ENCODE data around the gene LRRC4C.

LRRC4C gene

DNA sequence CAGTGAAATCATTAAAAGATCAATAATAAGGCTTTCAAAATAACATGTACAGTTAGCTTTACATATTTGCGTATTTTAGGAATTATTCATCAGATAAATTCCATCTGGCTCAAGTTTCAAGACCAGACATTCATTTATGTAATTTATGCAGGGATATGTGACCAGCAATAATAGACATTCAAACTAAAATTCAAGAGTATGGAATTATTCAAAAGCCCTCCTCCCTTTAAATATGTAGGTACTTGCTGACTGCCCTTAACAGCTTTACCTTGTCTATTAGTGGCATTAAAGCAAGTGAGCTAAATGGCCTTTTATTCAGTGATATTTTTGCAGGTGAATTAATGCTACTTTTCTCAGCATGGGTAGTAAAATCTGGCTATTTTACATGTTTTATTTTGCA, 126.1 kb downstream of the LRRC4C start:
- no peak for DNase-seq (ENCODE audit: low spot score)

DNA sequence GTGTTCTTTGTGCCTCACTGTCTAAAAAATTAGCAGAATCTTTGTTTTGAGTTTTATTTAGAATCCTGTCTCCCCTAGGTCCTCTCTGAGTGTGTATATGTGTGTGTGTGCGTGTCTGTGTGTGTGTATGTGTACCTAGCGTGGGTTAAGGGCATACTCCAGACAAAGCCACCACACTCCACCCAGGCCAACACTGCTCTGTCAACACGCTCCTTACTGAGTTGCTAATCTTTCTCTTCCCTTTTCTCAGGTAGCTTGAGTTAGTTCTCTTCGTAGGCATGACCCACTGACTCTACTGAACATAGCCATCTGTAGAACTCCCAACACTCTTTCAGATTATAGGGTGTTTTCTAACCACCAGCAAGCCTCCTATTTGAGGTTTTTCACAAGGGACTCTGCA, 131.1 kb downstream of the LRRC4C start:
- no peak for DNase-seq (ENCODE audit: low spot score)

DNA sequence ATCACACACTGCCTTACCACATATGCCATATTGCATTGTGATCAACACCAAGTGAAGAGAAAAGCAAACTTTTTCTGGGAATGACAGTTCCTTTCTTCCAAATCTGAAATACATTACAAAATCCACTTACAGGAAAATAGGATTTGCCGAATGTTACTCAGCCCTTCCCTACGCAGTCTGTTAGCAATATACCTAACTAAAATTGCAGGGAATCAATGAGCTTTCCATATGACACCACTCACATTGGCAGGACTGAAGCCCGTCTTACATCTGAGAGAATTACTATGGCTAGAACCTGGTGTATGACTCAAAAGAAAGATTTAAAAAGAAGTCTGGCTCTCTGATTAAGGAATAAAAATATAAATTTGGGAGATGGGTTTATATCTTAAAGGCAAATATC, 136.0 kb downstream of the LRRC4C start:
- DNase-seq (ENCODE audit: low spot score): no peak

DNA sequence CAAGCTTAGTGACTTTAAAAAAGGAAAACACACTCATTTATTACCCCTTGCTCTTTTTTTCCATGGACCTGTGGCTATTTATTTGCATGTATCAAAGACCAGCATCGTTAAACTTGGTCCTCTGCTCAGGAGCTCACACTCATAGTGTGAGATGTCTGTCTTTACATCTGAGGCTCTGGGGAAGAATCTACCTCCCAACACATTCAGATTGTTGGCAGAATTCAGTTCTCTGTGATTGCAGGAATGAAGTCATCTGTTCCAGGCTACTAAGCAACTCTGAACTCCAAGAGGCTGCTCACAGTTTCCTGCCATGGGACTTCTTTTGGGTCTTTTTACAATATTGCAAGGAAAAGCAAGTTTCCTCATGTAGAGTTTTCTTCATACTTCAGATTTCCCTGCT, 138.8 kb downstream of the LRRC4C start:
- DNase-seq (ENCODE audit: low spot score): no peak

DNA sequence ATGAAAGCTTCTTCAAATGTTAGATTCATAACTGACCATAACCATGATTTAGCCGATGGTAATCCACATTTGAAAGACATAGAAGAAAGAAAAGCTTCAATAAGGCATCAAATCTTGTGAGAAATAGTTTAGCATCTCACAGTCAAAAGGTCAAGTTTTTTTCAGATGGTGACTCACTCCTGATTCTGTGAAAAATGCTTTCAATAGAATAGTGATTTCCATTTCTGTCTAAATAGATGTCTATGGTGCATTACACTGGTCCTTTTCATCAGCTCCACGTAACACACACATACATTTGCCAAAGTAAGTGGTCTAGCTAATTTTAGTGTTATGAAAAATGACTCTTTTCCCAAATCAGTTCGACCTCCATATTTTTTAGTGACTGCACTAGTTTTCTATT, 139.2 kb downstream of the LRRC4C start:
- no peak for DNase-seq (ENCODE audit: low spot score)

DNA sequence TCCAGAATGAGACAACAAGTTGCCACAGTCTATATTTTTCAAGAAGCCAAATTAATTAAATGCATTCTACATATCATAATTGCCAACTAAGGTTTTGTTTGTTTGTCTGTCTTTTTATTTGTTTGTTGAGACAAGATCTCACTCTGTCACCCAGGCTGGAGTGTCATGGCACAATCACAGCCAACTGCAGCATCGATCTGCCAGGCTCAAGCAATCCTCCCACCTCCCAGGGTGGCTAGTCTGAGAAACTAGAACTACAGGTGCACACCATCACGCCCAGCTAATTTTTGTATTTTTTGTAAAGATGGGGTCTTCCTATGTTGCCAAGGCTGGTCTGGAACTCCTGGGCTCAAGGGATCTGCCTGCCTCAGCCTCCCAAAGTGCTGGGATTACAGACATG, 140.0 kb downstream of the LRRC4C start:
- DNase-seq (ENCODE audit: low spot score): no peak

DNA sequence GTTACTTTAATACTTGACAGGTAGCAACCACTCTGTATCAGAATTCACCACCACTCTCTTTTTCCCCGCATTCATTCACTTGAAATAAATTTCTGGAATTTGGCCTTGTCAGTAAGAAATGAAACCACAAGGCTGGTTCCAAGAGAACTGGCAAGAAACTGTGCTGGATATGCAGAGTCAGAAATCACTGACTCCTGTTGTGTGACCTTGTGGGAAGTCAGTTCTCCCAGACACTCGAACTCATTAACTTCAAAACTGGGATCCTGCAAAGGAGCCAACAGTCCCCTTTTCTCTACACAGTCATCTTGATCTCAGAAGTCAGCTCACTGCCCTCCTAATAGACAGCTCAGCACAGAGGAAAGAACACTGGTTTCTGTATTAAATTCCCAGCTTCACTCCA, 142.7 kb downstream of the LRRC4C start:
- no peak for DNase-seq (ENCODE audit: low spot score)

DNA sequence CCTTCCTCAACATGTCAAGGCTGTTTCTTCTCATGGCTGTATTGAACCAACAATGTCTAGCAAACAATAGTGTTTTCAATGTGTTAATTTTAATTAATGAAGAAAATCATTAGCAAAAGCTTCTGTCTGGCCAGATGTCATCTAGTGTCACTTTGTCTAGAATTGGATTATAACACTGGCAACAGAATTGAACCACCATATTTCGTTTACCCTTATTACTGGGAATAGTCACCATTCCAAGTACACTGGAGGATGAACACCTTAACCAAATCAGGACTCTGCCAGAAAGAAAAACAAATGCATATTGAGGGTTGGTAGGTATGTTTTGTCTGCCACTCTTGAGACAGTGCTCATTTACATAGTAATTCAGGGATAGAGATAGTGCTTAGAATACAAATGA, 146.2 kb downstream of the LRRC4C start:
- DNase-seq (ENCODE audit: low spot score): no peak

DNA sequence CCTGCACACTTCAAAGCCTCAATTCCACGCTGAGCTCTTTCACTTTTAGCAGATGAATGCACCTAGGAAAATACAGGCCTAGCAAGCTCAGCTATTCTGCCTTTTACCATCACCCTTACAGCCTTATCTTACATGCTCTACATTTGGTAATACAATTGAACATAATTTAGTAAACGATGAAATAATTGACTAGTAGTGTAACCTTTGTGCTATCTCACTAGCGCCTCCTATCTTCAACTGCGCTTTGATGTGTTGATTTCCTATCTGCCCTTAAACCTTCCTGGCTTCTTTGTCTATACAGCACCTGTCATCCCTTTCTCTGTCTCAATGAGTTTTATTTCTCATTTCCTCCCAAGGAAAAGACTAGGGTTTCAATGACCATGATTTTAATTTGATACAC, 149.7 kb downstream of the LRRC4C start:
- no peak for DNase-seq (ENCODE audit: low spot score)

DNA sequence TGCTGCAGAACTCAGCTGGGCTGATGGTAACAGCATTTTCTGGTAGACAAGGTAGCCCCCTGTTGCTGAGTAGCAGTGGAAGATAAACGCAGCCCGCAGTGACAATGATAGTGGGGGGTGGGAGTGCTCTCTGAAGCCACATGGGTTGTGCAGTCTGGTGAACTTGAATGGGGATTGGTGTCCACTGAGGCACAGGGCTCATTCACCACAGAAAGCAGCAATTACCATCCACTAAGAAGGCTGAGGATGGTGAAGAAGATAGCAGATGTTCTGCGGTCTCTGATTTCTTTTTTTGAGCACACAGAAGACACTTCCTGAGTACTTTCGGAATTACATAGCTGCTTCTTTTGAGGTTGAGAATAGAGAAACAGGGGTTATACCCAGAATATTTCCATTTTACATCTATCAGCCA, 150.3 kb downstream of the LRRC4C start:
- no peak for DNase-seq (ENCODE audit: low spot score)

DNA sequence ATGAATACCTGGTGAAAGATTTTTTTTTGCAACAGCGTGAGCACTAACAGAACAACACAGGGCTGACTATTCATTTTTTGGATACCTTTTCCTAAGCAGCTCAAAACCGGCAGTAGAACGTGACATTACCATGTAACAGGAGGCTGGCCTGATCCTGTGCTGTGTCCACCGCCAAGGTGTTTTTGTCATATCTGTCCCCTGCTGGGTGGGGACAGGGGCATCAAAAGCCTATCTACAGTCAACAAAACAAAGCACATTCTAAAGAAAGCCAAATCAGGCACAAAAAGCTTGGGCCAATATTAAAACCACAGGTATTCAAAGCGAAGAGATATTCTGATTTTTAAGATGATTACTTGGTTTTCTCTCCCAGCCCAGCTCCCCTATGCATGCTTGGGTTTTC, 151.2 kb downstream of the LRRC4C start:
- DNase-seq (ENCODE audit: low spot score): no peak

DNA sequence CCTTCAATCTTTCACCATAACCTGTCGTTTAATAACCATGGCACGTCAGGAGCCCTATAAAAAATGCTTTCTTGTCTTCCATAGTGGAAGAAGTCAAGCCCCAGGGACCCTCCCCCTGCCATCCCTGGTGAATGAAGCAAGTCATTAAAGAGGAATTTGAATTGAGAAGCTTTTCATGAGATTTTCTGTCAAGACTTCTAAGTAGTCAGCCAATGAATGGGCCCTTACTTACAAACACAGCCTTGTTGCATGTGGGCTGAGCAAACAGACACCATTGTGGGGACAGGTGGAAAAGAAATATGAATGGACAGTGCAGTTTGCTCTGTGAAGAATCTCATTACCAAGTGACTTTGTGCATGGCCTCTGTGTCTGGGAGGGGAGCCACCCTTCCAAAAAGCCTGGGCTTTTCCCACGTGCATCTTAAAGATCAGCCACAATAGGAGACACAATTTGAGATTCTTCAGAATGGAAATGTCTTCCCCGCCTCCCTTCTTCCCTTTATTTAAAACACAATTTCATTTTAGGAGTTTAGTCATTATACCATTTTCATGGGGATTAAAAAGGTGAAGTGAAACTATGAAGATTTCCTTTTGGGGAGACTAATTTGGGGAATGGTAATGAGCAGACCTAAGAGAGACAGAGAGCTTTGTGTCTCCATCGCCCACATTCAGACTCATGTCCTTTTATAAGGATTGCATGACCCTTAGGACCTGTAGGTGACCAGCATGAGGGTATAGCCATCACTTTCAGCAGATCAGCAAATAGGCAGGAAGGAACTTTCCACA, 152.0 kb downstream of the LRRC4C start:
- no peak for DNase-seq (ENCODE audit: low spot score)

DNA sequence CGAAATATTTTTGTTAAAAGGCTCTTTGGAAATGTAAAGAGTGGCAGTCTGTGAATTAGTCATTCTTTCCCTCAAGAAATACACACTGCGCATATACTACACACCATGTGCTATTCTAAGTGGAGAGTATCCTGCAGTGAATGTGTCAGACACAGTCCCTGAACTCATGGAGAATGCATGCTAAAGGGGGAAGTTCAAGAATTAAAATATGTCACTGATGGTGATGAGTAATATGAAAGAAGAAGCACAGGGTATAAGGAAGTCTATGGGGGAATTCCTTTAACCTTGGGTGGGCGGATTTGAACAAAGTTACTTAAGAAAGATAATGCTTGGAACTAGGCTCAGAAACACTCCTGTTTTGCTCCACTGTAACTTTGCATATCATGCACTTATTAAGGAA, 153.0 kb downstream of the LRRC4C start:
- no peak for DNase-seq (ENCODE audit: low spot score)

DNA sequence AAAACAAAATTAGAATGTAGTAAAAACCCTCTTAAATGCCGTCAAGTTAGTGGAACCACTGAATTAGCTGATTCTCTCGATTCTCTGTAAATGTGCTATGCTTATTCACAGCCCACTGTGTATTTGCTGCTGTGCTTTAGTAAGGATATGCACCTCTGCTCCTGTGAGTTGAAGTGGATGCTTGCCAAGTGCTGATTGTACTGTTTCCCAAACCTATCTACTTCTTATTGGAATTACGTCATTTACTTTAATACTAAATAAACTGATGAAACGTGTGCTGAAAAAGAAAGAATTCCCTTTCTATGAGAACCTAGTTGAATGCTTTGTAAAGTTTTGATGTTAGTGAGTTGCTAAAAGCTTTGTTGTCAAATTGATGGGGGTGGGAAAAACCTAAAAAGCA, 158.4 kb downstream of the LRRC4C start:
- DNase-seq (ENCODE audit: low spot score): no peak

DNA sequence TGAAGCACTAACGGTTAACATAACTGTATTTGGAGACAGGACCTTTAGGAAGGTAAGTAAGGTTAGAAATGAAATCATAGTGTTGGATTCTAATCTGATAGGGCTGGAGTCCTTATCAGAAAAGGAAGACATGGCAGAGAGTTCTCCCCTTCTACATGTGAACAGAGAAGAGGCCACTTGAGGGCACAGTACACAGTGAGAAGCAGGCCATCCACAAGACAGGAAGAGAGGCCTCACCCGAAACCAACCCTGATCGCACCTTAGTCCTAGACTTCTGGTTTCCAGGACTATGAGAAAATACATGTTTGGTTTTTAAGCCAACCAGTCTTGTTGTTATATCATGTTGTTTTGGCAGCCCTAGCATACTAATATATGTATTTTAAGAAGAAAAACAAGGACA, 170.0 kb downstream of the LRRC4C start:
- no peak for DNase-seq (ENCODE audit: low spot score)

DNA sequence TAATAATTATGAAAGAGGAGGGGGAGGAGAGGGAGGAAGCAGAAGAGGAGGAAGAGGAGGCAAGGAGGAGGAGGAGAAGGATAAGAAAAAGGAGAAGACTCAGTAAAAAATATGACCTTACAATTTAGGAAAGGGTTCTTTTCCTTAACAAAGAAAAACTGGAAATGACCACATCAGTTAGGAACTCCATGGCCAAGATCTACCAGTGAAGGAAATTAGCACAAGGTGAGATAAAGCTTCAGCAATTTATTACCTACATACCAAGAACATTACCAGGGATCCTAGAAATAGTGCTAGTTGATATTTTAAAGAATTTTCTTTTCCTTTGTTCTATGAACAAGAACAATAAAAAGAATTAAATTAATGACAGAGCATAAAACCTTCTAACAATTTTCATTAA, 172.7 kb downstream of the LRRC4C start:
- no peak for DNase-seq (ENCODE audit: low spot score)

DNA sequence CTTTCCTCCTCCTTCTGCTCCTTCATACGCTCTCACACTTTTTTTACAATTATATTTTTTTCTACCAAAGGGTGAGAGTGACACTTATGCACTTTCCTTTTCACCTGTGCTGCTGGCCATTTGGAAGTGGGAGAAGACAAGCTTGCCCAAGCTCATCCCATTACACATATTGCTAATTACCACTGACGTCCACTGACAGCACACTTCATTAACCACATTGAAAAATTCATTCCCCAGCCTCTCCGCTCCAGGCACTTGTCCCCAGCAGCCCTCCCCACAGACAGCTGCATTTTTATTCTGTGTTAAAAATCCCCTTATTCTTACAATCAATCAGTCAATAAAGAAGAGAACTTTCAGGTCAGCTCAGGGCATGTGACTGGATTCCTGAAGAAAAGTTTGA, 175.1 kb downstream of the LRRC4C start:
- no peak for DNase-seq (ENCODE audit: low spot score)

DNA sequence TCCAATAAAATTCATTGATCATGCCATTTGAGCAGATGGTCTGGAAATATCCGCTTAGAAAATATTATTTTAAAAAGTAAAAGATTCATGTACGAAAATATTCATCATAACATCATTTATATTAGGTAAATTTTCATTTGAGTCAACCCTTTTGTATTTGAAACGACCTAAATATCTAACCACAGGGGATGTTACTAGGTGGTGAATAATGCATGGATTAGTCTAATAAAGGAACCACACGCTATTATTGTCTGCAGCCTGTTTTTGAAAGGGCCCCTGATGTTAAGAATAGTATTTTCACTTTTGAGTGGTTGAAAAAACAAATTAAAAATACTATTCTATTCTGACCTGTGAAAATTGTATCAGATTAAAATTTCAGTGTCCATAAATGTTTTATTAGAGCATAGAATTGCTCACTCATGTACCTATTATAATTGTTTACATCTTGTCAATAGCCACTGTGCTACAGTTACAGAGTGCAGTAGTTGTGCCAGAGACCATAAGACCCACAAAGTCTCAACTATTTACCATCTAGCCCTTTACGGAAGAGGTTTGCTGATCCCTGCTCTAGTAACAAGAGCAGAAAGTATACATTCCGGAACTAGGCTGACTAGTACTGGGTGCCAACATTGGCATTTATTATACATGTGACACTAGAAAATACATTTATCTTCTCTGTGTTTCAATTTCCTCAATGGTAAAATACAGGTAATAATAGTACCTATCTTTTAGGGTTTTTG, 176.1 kb downstream of the LRRC4C start:
- no peak for DNase-seq (ENCODE audit: low spot score)

DNA sequence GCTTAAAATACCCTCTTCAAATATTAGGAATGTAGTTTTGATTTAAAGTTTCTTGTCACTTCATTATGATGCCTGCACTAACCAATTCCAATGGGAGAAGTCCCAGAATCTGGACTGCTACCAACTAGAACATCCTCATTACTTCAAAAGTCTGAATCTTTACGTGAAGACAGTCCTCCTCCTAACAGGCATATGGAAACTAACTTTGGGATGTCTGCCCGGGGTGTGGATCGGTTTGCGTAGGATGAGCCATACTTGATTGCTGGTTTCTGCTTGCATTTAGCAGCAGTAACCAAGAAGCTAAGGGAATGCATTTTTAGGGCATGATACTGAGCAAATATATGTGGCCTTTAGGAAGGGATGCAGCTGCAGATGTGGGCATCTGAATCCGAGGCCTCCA, 177.1 kb downstream of the LRRC4C start:
- DNase-seq (ENCODE audit: low spot score): no peak

DNA sequence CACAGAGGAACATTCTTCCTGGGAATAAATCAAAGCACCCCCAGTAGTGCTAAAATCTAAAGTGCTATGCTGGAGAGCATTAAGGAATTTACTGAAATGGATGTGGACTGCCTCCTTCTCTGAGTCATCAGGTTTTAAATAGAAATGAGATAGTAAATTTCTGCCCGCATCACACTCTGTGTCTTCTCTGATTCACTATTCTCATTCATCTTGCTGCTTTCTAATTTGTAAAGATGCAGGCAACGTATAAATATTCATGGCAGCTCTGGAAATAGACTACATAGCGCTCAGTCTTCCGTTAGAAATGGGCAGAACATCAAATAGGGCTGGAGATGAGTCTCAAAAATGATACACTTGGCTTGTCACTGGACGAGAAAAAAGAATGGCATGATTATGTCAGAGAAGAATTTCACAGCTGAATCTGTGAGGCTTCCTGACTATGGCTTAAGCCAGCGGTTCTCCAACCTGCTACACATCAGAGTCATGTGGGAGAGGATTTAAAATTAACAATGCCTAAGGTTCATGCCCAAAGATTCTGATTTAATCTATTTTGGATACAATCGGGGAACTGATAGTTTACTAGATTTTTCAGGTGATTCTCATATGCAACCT, 178.2 kb downstream of the LRRC4C start:
- DNase-seq (ENCODE audit: low spot score): no peak

DNA sequence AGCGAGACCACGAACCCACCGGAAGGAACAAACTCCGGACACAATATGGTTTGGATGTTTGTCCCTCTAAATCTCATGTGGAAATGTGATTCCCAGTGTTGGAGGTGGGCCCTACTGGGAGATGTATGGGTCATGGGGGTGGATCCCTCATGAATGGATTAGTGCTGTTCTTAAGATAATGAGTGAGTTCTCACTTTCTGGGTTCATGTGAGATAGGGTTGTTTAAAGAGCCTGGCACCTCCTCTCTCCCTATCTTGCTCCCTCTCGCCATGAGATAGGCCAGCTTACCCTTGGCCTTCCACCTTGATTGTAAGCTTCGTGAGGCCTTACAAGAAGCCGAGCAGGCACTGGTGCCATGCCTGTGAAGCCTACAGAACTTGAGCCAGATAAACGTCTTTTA, 184.6 kb downstream of the LRRC4C start:
- DNase-seq (ENCODE audit: low spot score): no peak

DNA sequence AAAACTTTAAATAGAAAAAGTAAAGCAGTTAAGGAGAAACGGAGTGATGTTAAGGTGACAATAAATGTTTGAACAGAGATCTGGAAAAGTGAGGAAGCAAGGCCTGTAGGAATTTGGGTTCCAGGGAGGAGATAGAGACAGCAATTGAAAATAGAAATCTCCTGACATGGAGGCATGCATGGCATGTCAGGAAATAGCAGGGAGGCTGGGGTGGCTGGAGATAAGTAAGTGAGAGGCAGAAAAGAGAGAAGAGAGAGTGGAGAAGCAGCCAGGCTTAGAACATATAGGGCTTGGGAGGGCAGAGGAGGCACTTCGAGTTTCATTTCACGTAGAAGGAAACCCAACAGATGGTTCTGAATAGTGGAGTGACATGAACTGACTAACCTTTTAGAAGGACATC, 185.5 kb downstream of the LRRC4C start:
- no peak for DNase-seq (ENCODE audit: low spot score)

DNA sequence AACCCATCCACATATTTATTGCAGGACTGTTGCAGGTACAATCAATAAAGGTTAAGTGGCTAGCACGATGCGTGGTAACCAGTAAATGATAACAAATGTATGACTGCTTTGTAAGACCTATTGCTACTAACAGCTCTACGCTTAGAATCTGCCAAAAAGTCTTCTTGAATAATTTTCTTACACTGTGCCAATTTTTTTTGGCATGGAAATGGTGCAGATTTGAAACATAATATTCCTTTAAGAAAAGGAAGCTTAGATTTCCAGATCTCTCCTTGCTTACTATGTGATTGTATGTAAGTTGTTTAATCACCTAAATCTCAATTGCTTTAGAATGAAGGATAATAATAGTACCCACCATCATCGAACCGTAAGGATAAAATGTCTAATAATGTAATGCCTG, 192.0 kb downstream of the LRRC4C start:
- no peak for DNase-seq (ENCODE audit: low spot score)
